ENCODE data around the gene THEM4. TPM values are rescaled to one million over a fixed set of nuclear protein-coding genes. Genes with fewer than 3 reads are reported as not detected.

Gene THEM4
- total RNA-seq, 1 donor from 2014 or later, result 9.0 TPM

DNA sequence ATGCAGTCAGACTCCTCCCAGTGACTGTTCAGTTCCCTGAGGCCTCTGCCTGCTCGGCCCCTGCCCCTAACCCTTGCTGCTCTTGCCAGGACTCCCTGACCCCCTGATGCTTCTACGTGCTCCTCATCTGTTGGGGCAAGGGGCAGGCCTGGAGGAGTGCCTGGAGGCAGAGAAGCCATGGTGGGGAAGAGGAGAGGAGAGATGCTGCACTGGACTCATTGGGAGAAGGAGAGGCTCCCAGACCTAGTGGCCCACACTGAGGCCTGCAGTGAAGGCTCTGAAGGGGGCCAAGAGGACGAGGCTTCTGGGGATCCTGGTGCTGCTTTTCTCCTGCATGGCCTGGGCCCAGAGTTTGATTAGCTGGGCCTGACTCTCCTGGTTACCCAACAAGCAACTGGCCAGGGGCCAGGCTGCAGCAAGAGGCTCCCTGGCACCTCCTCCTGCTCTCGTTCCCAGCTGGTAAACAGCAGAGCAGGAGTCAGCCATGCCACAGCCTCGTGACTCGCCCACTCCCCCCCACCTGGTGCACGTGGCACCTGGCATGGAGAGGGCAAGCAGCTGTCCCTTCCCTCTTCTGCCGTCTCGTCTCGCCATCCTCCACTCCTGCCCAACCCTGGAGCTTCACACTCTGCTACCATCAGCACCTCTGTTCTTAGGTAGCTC is 76.9 kb downstream of the THEM4 start:
- TF ChIP-seq, protein P1, sequence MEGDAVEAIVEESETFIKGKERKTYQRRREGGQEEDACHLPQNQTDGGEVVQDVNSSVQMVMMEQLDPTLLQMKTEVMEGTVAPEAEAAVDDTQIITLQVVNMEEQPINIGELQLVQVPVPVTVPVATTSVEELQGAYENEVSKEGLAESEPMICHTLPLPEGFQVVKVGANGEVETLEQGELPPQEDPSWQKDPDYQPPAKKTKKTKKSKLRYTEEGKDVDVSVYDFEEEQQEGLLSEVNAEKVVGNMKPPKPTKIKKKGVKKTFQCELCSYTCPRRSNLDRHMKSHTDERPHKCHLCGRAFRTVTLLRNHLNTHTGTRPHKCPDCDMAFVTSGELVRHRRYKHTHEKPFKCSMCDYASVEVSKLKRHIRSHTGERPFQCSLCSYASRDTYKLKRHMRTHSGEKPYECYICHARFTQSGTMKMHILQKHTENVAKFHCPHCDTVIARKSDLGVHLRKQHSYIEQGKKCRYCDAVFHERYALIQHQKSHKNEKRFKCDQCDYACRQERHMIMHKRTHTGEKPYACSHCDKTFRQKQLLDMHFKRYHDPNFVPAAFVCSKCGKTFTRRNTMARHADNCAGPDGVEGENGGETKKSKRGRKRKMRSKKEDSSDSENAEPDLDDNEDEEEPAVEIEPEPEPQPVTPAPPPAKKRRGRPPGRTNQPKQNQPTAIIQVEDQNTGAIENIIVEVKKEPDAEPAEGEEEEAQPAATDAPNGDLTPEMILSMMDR (IDR thresholded peaks at IDR 0.05; ENCODE audit: unreplicated experiment), result no peak
- no peak for DNase-seq (ENCODE audit: low spot score)
- H3K4me3 Mint-ChIP-seq (ENCODE audit: unreplicated experiment), result no peak overlapping the region
- peaks cover 7% of the 10 kb centered on the region for H3K36me3 Mint-ChIP-seq (ENCODE audit: low read depth, unreplicated experiment)
- H3K27me3 Mint-ChIP-seq (ENCODE audit: unreplicated experiment), result peaks cover 18% of the 10 kb centered on the region
- peaks cover 50% of the 10 kb centered on the region for H3K4me1 Mint-ChIP-seq (ENCODE audit: unreplicated experiment)
- no peaks in the 10 kb centered on the region for H3K9me3 Mint-ChIP-seq (ENCODE audit: unreplicated experiment)
- H3K27ac Mint-ChIP-seq (ENCODE audit: unreplicated experiment), result no peak overlapping the region

DNA sequence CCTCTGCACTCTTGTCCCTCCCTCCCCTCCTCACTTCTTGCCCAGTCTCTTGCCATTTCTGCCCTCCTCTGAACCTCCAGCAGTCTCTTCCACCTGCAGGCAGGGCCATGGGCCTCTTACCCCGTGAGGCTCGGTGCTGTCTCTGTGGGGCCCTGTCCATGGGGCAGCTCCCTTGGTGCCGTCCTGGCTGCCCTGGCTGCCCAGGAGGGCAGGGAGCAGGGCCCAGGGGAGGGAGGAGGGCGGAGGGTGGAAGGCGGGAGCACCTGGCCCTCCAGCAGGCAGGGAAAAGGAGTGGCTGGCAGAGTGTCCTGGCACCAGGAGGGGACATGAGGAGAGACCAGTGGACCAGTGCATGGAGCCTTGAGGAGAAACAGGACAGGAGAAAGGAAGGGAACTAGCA is 77.7 kb downstream of the THEM4 start, which contains the start of gene RORC:
Gene RORC (minus strand): TSS at position 198 of the 400 bp plus-strand sequence. CDS start 38 bp downstream, at position 160.
- Mint-ChIP-seq H3K27ac (ENCODE audit: unreplicated experiment) (no peak within 1 kb of the TSS), H3K27me3 (ENCODE audit: unreplicated experiment) (peaks cover 15% of the 10 kb centered on the region), H3K9me3 (ENCODE audit: unreplicated experiment) (no peaks in the 10 kb centered on the region), H3K4me1 (ENCODE audit: unreplicated experiment) (peaks cover 48% of the 10 kb centered on the region), H3K36me3 (ENCODE audit: low read depth, unreplicated experiment) (peaks cover 3% of the 10 kb centered on the region), H3K4me3 (ENCODE audit: unreplicated experiment) (no peak within 1 kb of the TSS)
- DNase-seq (ENCODE audit: low spot score), result no peak
- TF ChIP-seq, protein P1 (IDR thresholded peaks at IDR 0.05; ENCODE audit: unreplicated experiment), result no peak

DNA sequence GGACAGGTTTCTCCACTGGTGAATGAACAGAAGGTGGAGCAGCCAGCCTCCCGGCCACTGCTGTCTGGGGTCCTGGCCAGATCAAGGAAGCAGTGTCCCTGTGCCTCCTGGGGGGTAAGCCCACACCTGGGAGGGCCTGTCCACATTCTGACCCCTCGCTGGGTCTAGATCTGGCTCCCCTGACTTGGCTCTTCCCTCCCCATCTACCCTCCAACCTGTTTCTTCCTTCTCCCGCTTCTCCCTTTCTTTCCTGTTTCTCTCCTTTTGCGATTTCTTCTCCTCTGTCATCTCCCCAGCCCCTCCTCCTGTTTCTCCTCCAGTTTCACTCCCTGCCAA is 78.1 kb downstream of the THEM4 start:
- Mint-ChIP-seq H3K27me3 (ENCODE audit: unreplicated experiment) (peaks cover 11% of the 10 kb centered on the region), H3K36me3 (ENCODE audit: low read depth, unreplicated experiment) (no peaks in the 10 kb centered on the region), H3K4me1 (ENCODE audit: unreplicated experiment) (peaks cover 48% of the 10 kb centered on the region), H3K9me3 (ENCODE audit: unreplicated experiment) (no peaks in the 10 kb centered on the region), H3K4me3 (ENCODE audit: unreplicated experiment) (no peak overlapping the region), H3K27ac (ENCODE audit: unreplicated experiment) (no peak overlapping the region)
- TF ChIP-seq, protein P1 (IDR thresholded peaks at IDR 0.05; ENCODE audit: unreplicated experiment), result no peak
- DNase-seq (ENCODE audit: low spot score), result no peak

GRCh38 chr1:151830055-151830454 is 79.3 kb downstream of the THEM4 start:
- no peaks in the 10 kb centered on the region for H3K36me3 Mint-ChIP-seq (ENCODE audit: low read depth, unreplicated experiment)
- TF ChIP-seq, protein P1 (IDR thresholded peaks at IDR 0.05; ENCODE audit: unreplicated experiment), result no peak
- H3K27me3 Mint-ChIP-seq (ENCODE audit: unreplicated experiment), result peaks cover 10% of the 10 kb centered on the region

GRCh38 chr1:151829352-151830046 is 79.8 kb downstream of the THEM4 start:
- TF ChIP-seq, protein P1 (IDR thresholded peaks at IDR 0.05; ENCODE audit: unreplicated experiment), result no peak
- H3K4me1 Mint-ChIP-seq (ENCODE audit: unreplicated experiment), result peaks cover 60% of the 10 kb centered on the region
- H3K36me3 Mint-ChIP-seq (ENCODE audit: low read depth, unreplicated experiment), result no peaks in the 10 kb centered on the region
- DNase-seq (ENCODE audit: low spot score), result no peak
- peak overlapping the region; percentile 52 for H3K4me3 Mint-ChIP-seq (ENCODE audit: unreplicated experiment)
- H3K27ac Mint-ChIP-seq (ENCODE audit: unreplicated experiment), result peak overlapping the region; percentile 84
- H3K9me3 Mint-ChIP-seq (ENCODE audit: unreplicated experiment), result no peaks in the 10 kb centered on the region
- H3K27me3 Mint-ChIP-seq (ENCODE audit: unreplicated experiment), result peaks cover 10% of the 10 kb centered on the region

More at GRCh38 chr1:151830055-151830454, 79.3 kb downstream of the THEM4 start:
- no peak for DNase-seq (ENCODE audit: low spot score)
- Mint-ChIP-seq H3K4me3 (ENCODE audit: unreplicated experiment) (peak overlapping the region; percentile 37), H3K9me3 (ENCODE audit: unreplicated experiment) (no peaks in the 10 kb centered on the region), H3K4me1 (ENCODE audit: unreplicated experiment) (peaks cover 54% of the 10 kb centered on the region), H3K27ac (ENCODE audit: unreplicated experiment) (peak overlapping the region; percentile 84)
